CD1c-positive myeloid dendritic cell (primary cell): ENCODE results near the gene MTERF4.
A peak's percentile ranks its signal among the peaks of the same experiment; 100 is the strongest.
"Not testable (repeated sequence)": the region's sequence is repeated elsewhere in the genome, so short reads cannot be mapped to it uniquely, and the experiment has no call there.

Source experiments
- DNase-seq: peaks from one replicate; pipeline ENCODE4 v3.0.0-alpha.2; 2016; ENCODE audit errors: extremely low spot score

MTERF4 gene

GRCh38 chr2:241110607-241111439 lies 8.7 kb upstream of the MTERF4 start:
- no peak for DNase-seq

GRCh38 chr2:241110089-241110606 lies 8.1 kb upstream of the MTERF4 start:
- no peak for DNase-seq

GRCh38 chr2:241109210-241110088 lies 7.4 kb upstream of the MTERF4 start:
- no peak for DNase-seq

- no peak for DNase-seq
Measured at GRCh38 chr2:241108271-241109209, 6.5 kb upstream of the MTERF4 start.

GRCh38 chr2:241107031-241107783 lies 5.1 kb upstream of the MTERF4 start:
- no peak for DNase-seq

GRCh38 chr2:241105641-241106040 lies 3.6 kb upstream of the MTERF4 start:
- no peak for DNase-seq

- DNase-seq, result not testable (repeated sequence)
Measured at GRCh38 chr2:241104611-241105010, 2.5 kb upstream of the MTERF4 start.

GRCh38 chr2:241103176-241103595 lies 1.1 kb upstream of the MTERF4 start:
- DNase-seq, result no peak

GRCh38 chr2:241099246-241099645 lies 2.8 kb downstream of the MTERF4 start:
- no peak for DNase-seq

GRCh38 chr2:241096979-241097378 lies 5.1 kb downstream of the MTERF4 start:
- DNase-seq, result no peak

GRCh38 chr2:241095594-241096290 lies 6.3 kb downstream of the MTERF4 start:
- peak; percentile 3 for DNase-seq

- no peak for DNase-seq
Measured at GRCh38 chr2:241094924-241095420, 7.1 kb downstream of the MTERF4 start.

- DNase-seq, result no peak
Measured at GRCh38 chr2:241094172-241094571, 7.9 kb downstream of the MTERF4 start.

- DNase-seq, result not testable (repeated sequence)
Measured at GRCh38 chr2:241093133-241093781, 8.8 kb downstream of the MTERF4 start.

GRCh38 chr2:241092677-241093076 lies 9.4 kb downstream of the MTERF4 start:
- DNase-seq, result no peak

- DNase-seq, result no peak
Measured at GRCh38 chr2:241091734-241092445, 10.2 kb downstream of the MTERF4 start.

- no peak for DNase-seq
Measured at GRCh38 chr2:241091201-241091600, 10.9 kb downstream of the MTERF4 start.
